Panc1 (cell line): ENCODE measurements around the gene ATP2A2.

Experiments used
- CTCF ChIP-seq: fragments of 450-650 bp; IDR thresholded peaks from 2 replicates; pipeline ENCODE4 v1.5.1; 2017; ENCODE audit warnings: mild to moderate bottlenecking
- POLR2AphosphoS5 ChIP-seq: IDR thresholded peaks from 2 replicates; pipeline ENCODE4 v1.6.1; 2012; ENCODE audit warnings: mild to moderate bottlenecking, low read depth, low read length, moderate library complexity

GRCh38 chr12:110284597-110284996 is 3.5 kb downstream of the ATP2A2 start:
- TF ChIP-seq CTCF, result no peak
- no peak for TF ChIP-seq POLR2AphosphoS5
